DOHH2 (cell line): ENCODE data around the gene CFAP77.

ENCODE experiments used
- EZH2phosphoT487 ChIP-seq: fragments of 200-600 bp; sonication (generic); IDR thresholded peaks from 2 replicates; pipeline ENCODE4 v1.6.1; 2017; ENCODE audit warnings: borderline replicate concordance, mild to moderate bottlenecking, antibody characterized with exemption, low read length, moderate library complexity, mixed read lengths
- TF ChIP-seq, protein P1 (sequence below): fragments of 200-600 bp; sonication (generic); IDR thresholded peaks from one replicate; pipeline ENCODE4 v1.5.1; 2014; ENCODE audit warnings: antibody characterized with exemption, mild to moderate bottlenecking, low read depth, low read length; ENCODE audit not compliant: poor library complexity, severe bottlenecking

- TF ChIP-seq, protein P1, sequence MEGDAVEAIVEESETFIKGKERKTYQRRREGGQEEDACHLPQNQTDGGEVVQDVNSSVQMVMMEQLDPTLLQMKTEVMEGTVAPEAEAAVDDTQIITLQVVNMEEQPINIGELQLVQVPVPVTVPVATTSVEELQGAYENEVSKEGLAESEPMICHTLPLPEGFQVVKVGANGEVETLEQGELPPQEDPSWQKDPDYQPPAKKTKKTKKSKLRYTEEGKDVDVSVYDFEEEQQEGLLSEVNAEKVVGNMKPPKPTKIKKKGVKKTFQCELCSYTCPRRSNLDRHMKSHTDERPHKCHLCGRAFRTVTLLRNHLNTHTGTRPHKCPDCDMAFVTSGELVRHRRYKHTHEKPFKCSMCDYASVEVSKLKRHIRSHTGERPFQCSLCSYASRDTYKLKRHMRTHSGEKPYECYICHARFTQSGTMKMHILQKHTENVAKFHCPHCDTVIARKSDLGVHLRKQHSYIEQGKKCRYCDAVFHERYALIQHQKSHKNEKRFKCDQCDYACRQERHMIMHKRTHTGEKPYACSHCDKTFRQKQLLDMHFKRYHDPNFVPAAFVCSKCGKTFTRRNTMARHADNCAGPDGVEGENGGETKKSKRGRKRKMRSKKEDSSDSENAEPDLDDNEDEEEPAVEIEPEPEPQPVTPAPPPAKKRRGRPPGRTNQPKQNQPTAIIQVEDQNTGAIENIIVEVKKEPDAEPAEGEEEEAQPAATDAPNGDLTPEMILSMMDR: no peak
- no peak for TF ChIP-seq EZH2phosphoT487
Observed at GRCh38 chr9:132592451-132592850, 182.4 kb downstream of the CFAP77 start.
